Endodermal cell (in vitro differentiated cells): ENCODE data around the gene FETUB. TPM values are rescaled to one million over a fixed set of nuclear protein-coding genes. Genes with fewer than 3 reads are reported as not detected.
"Not testable (repeated sequence)": the region's sequence is repeated elsewhere in the genome, so short reads cannot be mapped to it uniquely, and the experiment has no call there.

ENCODE experiments used
- DNase-seq: peaks from one replicate; pipeline ENCODE4 v3.0.0-alpha.2; 2017
- H3K27ac ChIP-seq: 2 replicates; pipeline ENCODE4 v1.5.1; 2013; ENCODE audit warnings: mild to moderate bottlenecking, low read depth, low read length, moderate library complexity
- H3K27me3 ChIP-seq: 2 replicates; pipeline ENCODE4 v1.6.1; 2013; ENCODE audit warnings: mild to moderate bottlenecking, low read length, moderate library complexity; ENCODE audit not compliant: insufficient read depth, control insufficient read depth, poor library complexity, severe bottlenecking
- H3K36me3 ChIP-seq: 2 replicates; pipeline ENCODE4 v1.7.0; 2013; ENCODE audit warnings: mild to moderate bottlenecking, low read length, moderate library complexity; ENCODE audit not compliant: control insufficient read depth, insufficient read depth
- H3K4me1 ChIP-seq: one replicate; pipeline ENCODE4 v1.7.0; 2013; ENCODE audit warnings: low read length; ENCODE audit not compliant: control insufficient read depth, insufficient read depth
- H3K4me3 ChIP-seq: 2 replicates; pipeline ENCODE4 v1.5.1; 2013; ENCODE audit warnings: mild to moderate bottlenecking, low read length, moderate library complexity
- H3K9ac ChIP-seq: 2 replicates; pipeline ENCODE4 v1.6.1; 2013; ENCODE audit warnings: mild to moderate bottlenecking, low read length, moderate library complexity; ENCODE audit not compliant: poor library complexity, severe bottlenecking; ENCODE audit errors: extremely low read depth
- H3K9me3 ChIP-seq: 2 replicates; pipeline ENCODE4 v1.6.1; 2013; ENCODE audit warnings: mild to moderate bottlenecking, low read length, moderate library complexity; ENCODE audit not compliant: control insufficient read depth
- H3K27ac Mint-ChIP-seq: 2 replicates; pipeline ENCODE4 v1.8.0; 2020; ENCODE audit warnings: mixed read lengths
- H3K27me3 Mint-ChIP-seq: 2 replicates; pipeline ENCODE4 v1.8.0; 2021; ENCODE audit warnings: mild to moderate bottlenecking, mixed read lengths; ENCODE audit not compliant: insufficient read depth
- H3K36me3 Mint-ChIP-seq: 2 replicates; pipeline ENCODE4 v1.8.0; 2020; ENCODE audit warnings: low read depth, mixed read lengths
- H3K4me1 Mint-ChIP-seq: 2 replicates; pipeline ENCODE4 v1.8.0; 2020; ENCODE audit warnings: mixed read lengths
- H3K4me3 Mint-ChIP-seq: 2 replicates; pipeline ENCODE4 v1.8.0; 2020; ENCODE audit warnings: mild to moderate bottlenecking, moderate library complexity, mixed read lengths
- H3K9me3 Mint-ChIP-seq: 2 replicates; pipeline ENCODE4 v1.8.0; 2020; ENCODE audit warnings: mild to moderate bottlenecking, mixed read lengths
- CTCF ChIP-seq: fragments of 200-600 bp; sonication (generic); conservative IDR thresholded peaks from 2 replicates; pipeline ENCODE4 v1.5.0; 2021; ENCODE audit warnings: antibody characterized with exemption, mild to moderate bottlenecking
- WGBS, 2 experiments: methylation state at CpG; one replicate each; pipeline versions ENCODE4 v1.1.5 to v1.1.7; 2013; ENCODE audit warnings: missing lambda C conversion rate in 2 of 2, mixed read lengths in 1 of 2; ENCODE audit not compliant: insufficient coverage in 1 of 2, insufficient read length in 1 of 2; 5-methylcytosine and 5-hydroxymethylcytosine counted together
- total RNA-seq, 2 donors: library from RNA; stranded (reverse); fragmentation: NEBNext Ultra II Directional in 1 of 2; extraction: Animal tissue kit (Norgen Biotek cat#: 25700) in 1 of 2; gene quantifications; 2 replicates in 1 of 2; 3 replicates in 1 of 2; pipeline ENCODE4 v1.2.1, GENCODE V29; 2021

FETUB gene
- total RNA-seq, 2 donors from 2014 or later, result not detected

DNA sequence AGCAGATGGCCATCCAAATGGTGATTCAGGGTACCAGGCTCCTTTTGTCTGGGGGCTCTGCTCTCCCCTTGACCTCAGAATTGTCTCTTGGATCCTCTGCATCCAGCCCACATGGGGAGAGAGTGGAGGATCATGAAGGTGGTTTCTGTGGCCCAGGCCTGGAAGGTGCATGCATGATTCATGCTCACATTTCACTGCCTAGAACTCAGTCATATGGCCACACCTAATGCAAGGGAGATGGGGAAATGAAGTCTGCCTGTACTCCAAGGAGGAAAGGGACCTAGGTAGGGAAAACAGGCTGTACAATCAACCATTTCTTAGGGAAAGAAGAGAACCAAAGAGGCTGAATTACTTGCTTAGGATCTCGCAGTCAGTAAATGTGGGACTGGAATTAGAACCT, 40.7 kb downstream of the FETUB start:
- Mint-ChIP-seq H3K27ac (no peak overlapping the region), H3K4me3 (no peak overlapping the region), H3K4me1 (no peaks in the 10 kb centered on the region), H3K36me3 (no peaks in the 10 kb centered on the region), H3K9me3 (peaks cover 20% of the 10 kb centered on the region), H3K27me3 (peaks cover 22% of the 10 kb centered on the region)
- H3K27me3 ChIP-seq, result peaks cover 11% of the 10 kb centered on the region
- H3K4me3 ChIP-seq, result no peak overlapping the region
- 96 to 100% methylated on average over 1 of the region's 1 CpG for WGBS, 2 experiments
- TF ChIP-seq CTCF, result no peak
- H3K36me3 ChIP-seq, result no peaks in the 10 kb centered on the region
- peaks cover 9% of the 10 kb centered on the region for H3K9me3 ChIP-seq
- H3K4me1 ChIP-seq, result no peaks in the 10 kb centered on the region
- no peak overlapping the region for H3K27ac ChIP-seq
- no peak for DNase-seq
- no peak overlapping the region for H3K9ac ChIP-seq

DNA sequence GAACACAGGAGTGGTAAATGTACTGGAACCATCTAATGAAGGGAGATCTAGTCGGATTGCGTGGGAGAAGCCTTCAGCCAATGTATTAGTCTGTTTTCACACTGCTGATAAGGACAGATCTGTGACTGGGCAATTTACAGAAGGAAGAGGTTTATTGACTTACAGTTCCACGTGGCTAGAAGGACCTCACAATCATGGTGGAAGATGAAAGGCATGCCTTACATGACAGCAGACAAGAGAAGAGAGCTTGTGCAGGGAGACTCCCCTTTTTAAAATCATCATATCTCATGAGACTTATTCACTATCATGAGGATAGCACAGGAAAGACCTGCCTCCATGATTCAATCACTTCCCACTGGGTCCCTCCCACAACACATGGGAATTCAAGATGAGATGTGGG, 42.6 kb downstream of the FETUB start:
- H3K27me3 Mint-ChIP-seq, result peaks cover 24% of the 10 kb centered on the region
- H3K4me1 ChIP-seq, result no peaks in the 10 kb centered on the region
- H3K36me3 ChIP-seq, result no peaks in the 10 kb centered on the region
- H3K4me1 Mint-ChIP-seq, result no peaks in the 10 kb centered on the region
- peaks cover 29% of the 10 kb centered on the region for H3K9me3 Mint-ChIP-seq
- peaks cover 11% of the 10 kb centered on the region for H3K27me3 ChIP-seq
- no peak overlapping the region for H3K4me3 ChIP-seq
- TF ChIP-seq CTCF, result no peak
- H3K27ac ChIP-seq, result no peak overlapping the region
- WGBS, 2 experiments, result 90 to 91% methylated on average over 3 of the region's 3 CpGs
- DNase-seq, result no peak
- no peak overlapping the region for H3K9ac ChIP-seq
- H3K4me3 Mint-ChIP-seq, result no peak overlapping the region
- H3K9me3 ChIP-seq, result peaks cover 11% of the 10 kb centered on the region
- no peak overlapping the region for H3K27ac Mint-ChIP-seq
- no peaks in the 10 kb centered on the region for H3K36me3 Mint-ChIP-seq

GRCh38 chr3:186683979-186684378, 43.8 kb downstream of the FETUB start:
- WGBS, 2 experiments, result 63 to 88% methylated on average over 1 to 3 of the region's 3 CpGs
- Histone ChIP-seq H3K9ac (no peak overlapping the region), H3K4me1 (no peaks in the 10 kb centered on the region), H3K4me3 (no peak overlapping the region), H3K36me3 (no peaks in the 10 kb centered on the region), H3K27ac (no peak overlapping the region), H3K27me3 (peaks cover 6% of the 10 kb centered on the region), H3K9me3 (peaks cover 11% of the 10 kb centered on the region)
- Mint-ChIP-seq H3K9me3 (peaks cover 29% of the 10 kb centered on the region), H3K4me1 (no peaks in the 10 kb centered on the region), H3K27me3 (peaks cover 18% of the 10 kb centered on the region), H3K27ac (no peak overlapping the region), H3K36me3 (no peaks in the 10 kb centered on the region), H3K4me3 (no peak overlapping the region)
- no peak for DNase-seq
- TF ChIP-seq CTCF, result no peak

DNA sequence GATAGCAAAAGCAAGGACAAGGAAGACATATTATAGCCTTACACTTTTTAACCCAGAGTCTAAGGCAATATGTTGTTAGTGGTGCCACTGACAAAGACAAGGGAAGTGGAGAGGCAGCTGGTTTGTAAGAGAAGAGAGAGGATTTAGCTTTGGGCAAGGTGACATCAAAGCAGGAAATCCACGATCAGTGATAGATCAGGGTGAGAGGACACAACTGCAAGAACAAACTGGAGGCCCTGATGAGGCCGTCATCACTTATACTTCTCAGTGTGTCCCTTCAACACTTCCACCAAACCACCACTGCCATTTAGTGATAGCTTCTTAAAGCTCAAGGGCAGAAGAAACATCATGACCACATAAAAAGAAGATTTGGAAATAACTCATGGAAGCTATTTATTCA, 46.3 kb downstream of the FETUB start:
- H3K27me3 Mint-ChIP-seq, result peaks cover 17% of the 10 kb centered on the region
- WGBS, 2 experiments, result 93% methylated on average over 2 of the region's 2 CpGs; no CpG with 5 or more reads in 1 of the 2 experiments
- not testable (repeated sequence) for H3K4me3 ChIP-seq, H3K27ac ChIP-seq, H3K27me3 ChIP-seq, H3K4me1 ChIP-seq, H3K9ac ChIP-seq, H3K4me1 Mint-ChIP-seq, H3K36me3 ChIP-seq, DNase-seq, H3K4me3 Mint-ChIP-seq, H3K36me3 Mint-ChIP-seq, H3K27ac Mint-ChIP-seq
- H3K9me3 ChIP-seq, result peaks cover 11% of the 10 kb centered on the region
- H3K9me3 Mint-ChIP-seq, result peaks cover 29% of the 10 kb centered on the region
